C4-2B (cell line): ENCODE data around the gene TTC16.

Source experiments
- H3K27ac ChIP-seq: fragments of 450-650 bp; 2 replicates; pipeline ENCODE4 v1.5.1; 2017
- ZFX ChIP-seq: fragments of 450-650 bp; IDR thresholded peaks from 2 replicates; pipeline ENCODE4 v1.6.1; 2017
- TF ChIP-seq, protein P1 (sequence below): fragments of 450-650 bp; conservative IDR thresholded peaks from 2 replicates; pipeline ENCODE4 v1.5.1; 2017; ENCODE audit warnings: mild to moderate bottlenecking

Gene TTC16

DNA sequence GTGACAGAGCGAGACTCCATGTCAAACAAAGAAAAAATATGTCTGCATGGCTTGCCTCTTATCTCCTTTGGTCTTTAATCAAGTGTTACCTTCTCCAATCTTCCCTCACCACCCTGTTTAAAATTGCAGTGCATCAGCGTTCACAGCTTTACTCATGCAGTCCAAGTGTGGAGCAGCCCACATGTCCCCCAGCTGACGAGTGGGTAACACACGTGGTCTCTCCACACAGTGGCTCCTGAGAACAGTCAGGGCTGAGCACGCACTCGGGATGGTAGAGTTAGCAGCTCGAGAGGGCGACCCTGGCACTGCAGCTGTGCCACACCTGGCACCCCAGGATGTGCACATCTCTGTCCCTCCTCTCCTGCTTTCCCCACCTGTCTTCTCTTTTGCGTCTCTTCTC lies 35.0 kb upstream of the TTC16 start:
- H3K27ac ChIP-seq = no peak overlapping the region
- no peak for TF ChIP-seq ZFX
- TF ChIP-seq, protein P1, sequence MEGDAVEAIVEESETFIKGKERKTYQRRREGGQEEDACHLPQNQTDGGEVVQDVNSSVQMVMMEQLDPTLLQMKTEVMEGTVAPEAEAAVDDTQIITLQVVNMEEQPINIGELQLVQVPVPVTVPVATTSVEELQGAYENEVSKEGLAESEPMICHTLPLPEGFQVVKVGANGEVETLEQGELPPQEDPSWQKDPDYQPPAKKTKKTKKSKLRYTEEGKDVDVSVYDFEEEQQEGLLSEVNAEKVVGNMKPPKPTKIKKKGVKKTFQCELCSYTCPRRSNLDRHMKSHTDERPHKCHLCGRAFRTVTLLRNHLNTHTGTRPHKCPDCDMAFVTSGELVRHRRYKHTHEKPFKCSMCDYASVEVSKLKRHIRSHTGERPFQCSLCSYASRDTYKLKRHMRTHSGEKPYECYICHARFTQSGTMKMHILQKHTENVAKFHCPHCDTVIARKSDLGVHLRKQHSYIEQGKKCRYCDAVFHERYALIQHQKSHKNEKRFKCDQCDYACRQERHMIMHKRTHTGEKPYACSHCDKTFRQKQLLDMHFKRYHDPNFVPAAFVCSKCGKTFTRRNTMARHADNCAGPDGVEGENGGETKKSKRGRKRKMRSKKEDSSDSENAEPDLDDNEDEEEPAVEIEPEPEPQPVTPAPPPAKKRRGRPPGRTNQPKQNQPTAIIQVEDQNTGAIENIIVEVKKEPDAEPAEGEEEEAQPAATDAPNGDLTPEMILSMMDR = no peak

DNA sequence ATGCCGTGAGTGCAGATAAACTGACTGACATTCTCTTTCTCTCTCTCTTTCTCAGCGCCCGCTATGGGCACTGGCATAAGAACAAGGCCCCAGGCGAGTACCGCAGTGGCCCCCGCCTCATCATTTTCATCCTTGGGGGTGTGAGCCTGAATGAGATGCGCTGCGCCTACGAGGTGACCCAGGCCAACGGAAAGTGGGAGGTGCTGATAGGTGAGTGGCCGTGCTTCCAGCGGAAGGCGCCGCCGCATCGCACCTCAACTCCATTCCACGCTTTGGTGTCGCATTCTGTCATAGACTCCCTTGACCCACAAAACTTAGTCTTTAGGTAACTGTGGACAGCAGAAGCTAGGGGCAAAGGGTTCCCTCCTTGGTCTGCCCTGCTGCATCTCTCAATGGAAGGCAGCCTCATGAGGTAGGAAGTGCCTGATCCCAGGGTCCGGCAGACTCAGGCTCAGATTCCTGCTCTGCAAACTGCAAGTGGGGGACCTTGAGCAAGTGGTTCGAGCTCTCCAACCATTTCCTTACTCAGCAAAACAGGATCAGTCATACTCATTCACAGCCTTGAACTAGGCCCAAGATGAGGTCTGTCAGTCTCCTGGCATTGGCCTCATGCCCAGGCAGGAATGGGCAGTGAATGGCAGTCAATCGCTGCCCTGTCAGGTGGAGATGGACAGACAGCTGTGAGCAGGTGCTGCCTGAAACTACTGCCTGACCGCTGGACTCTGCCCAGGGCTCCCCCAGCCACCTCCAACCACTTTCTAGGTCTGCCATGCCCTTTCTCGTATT lies 33.3 kb upstream of the TTC16 start:
- H3K27ac ChIP-seq = no peak overlapping the region
- no peak for TF ChIP-seq ZFX
- TF ChIP-seq, protein P1 = no peak

DNA sequence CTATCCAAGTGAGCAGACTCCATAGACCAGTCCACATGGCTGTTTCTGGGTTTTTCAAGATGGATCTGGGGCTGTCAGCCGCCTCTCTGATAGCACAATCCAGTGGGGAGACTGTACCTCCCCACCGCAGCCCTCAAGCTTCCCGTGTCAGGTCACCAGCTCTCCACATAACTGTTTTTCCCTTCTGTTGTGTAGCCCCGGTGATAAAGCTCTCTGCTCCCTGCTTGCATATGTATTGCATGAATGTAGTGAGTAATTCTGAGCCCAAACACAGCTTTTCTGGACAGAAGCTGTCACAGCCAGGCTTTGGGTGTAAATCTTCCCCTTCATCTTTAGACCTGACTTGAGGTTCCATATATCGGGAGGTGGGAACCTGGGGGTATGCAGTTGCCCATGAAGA lies 32.2 kb upstream of the TTC16 start:
- no peak overlapping the region for H3K27ac ChIP-seq

DNA sequence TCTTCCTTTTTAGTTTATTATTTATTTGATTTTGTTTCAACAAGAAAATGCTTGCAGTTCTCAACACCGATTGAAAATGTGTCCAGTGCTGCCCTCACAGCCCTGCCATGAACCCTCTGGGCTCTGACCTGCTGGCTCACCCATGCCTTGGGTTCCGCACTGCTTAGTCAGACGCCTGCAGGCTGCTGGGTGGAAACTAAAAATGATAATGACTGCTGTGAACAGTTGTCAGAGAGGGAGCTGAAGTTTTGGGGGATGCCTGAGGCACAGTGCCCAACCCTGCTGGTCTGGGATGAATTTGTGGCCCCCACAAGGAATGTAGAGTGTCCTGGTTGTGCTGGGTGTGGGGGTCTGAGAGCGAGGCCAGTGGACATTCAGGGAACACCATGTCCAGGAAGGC lies 31.3 kb upstream of the TTC16 start:
- no peak overlapping the region for H3K27ac ChIP-seq
- TF ChIP-seq ZFX = no peak
- TF ChIP-seq, protein P1 = no peak

More for the DNA sequence above, 32.2 kb upstream of the TTC16 start:
- no peak for TF ChIP-seq ZFX
- TF ChIP-seq, protein P1 = no peak

DNA sequence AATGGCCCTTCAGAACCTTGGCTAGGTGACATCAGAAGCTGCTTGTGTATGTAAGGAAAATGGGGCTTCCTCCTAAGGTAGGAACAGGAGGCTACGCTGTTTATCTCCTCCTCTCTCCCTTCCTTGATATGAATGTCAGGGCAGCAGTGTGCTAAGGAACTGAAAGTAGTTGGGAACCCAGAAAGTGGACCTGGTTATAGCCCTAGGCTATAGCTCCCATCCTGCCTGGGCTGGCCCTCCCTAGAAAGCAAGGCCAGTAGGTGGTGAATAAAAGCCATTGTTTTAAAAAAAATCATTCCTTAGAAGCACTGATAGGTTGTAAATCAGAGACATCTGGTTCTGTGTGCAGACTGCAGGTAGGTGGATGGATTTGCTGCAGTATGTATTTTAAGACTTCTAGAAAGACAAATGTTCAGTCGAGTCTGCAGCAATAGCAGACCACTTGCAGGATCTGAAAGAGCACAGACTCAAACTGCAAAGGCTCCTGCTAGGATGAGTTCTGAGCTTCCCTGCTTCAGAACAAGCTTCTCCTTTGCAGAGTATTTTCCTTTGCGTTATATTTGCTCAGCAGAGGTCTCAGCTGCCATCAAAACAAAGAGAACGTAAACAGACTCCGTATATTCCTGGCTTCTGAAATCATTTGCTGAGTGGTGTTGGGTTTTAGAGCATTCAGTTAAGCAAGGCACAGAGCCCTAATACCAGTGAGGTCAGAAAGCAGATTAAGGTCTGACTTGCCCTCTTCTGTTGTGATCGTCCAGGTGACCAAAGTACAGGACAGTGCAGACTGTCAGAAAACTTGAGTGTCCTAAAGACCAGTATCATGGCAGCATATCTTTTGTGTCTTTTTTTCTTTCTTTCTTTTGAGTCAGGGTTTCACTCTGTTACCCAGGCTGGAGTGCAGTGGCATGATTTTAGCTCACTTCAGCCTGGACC lies 29.2 kb upstream of the TTC16 start:
- TF ChIP-seq, protein P1 = no peak
- TF ChIP-seq ZFX = no peak
- no peak overlapping the region for H3K27ac ChIP-seq

DNA sequence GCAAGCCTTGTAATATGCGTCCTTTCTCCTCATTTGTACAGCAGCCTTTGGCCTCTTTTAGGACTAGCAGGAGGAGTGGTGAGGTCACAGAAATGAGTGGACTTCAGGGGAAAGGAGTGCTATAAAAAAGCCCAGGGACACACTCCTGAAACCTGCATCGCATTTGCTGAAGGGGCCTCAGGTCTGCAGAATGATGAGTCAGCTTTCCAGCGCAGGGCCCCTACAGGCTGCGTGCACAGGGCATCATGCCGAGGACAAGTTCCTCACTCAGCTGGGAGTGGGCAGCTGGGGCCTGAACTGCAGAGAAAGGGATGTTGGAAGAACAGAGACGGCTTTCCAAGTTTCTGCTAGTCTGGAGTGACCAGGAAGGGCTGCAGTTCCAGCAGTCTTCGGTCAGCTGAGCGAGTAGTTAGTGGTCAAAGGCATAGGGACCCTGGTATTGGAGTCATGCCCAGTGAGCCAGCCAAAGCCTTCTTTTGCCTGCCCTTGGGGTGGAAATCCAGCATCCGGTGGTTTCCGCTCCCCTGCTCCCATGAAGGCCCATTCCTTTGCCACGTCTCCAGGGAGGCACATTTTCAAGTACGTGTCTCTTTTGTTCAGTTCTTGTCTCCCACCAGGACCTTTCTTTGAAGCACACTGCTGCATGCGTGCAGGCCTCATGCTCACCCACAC lies 26.4 kb upstream of the TTC16 start:
- H3K27ac ChIP-seq = no peak overlapping the region
- TF ChIP-seq ZFX = no peak
- TF ChIP-seq, protein P1 = no peak
